GM23338 (cell line): ENCODE data around the gene BCKDHA. TPM values are rescaled to one million over a fixed set of nuclear protein-coding genes. Genes with fewer than 3 reads are reported as not detected.

Experiments used
- ATAC-seq: fragments of 200-7000 bp; cut with Tn5 transposase; 3 replicates; pipeline ENCODE4 v1.9.1; 2020
- DNase-seq: peaks from one replicate; pipeline ENCODE4 v3.0.0-alpha.2; 2015; ENCODE audit warnings: low spot score
- H2AFZ ChIP-seq: fragments of 200-600 bp; sonication (generic); 2 replicates; pipeline ENCODE4 v1.8.0; 2016; ENCODE audit warnings: antibody characterized with exemption, mild to moderate bottlenecking, moderate library complexity
- H3F3A ChIP-seq: fragments of 200-600 bp; sonication (generic); replicated peaks from 2 replicates; pipeline ENCODE4 v1.8.0; 2017; ENCODE audit warnings: antibody characterized with exemption, mixed run types, low read depth
- H3K27ac ChIP-seq: fragments of 200-600 bp; sonication (generic); 2 replicates; pipeline ENCODE4 v1.6.1; 2016; ENCODE audit warnings: low read depth
- H3K27me3 ChIP-seq: fragments of 200-600 bp; sonication (generic); 2 replicates; pipeline ENCODE4 v1.8.0; 2016; ENCODE audit warnings: mild to moderate bottlenecking, mixed run types, moderate library complexity; ENCODE audit not compliant: insufficient read depth
- H3K36me3 ChIP-seq: fragments of 200-600 bp; sonication (generic); 2 replicates; pipeline ENCODE4 v1.8.0; 2016; ENCODE audit warnings: mild to moderate bottlenecking; ENCODE audit not compliant: insufficient read depth
- H3K4me1 ChIP-seq: fragments of 200-600 bp; sonication (generic); 2 replicates; pipeline ENCODE4 v1.8.0; 2016; ENCODE audit warnings: mild to moderate bottlenecking, moderate library complexity; ENCODE audit not compliant: insufficient read depth
- H3K4me2 ChIP-seq: fragments of 200-600 bp; sonication (generic); 2 replicates; pipeline ENCODE4 v1.7.1; 2017; ENCODE audit warnings: mixed run types
- H3K4me3 ChIP-seq: fragments of 200-600 bp; sonication (generic); 2 replicates; pipeline ENCODE4 v1.6.1; 2016; ENCODE audit warnings: mixed run types
- H3K79me2 ChIP-seq: fragments of 200-600 bp; sonication (generic); replicated peaks from 2 replicates; pipeline ENCODE4 v1.8.0; 2017; ENCODE audit warnings: mild to moderate bottlenecking; ENCODE audit not compliant: insufficient read depth
- H3K9me2 ChIP-seq: fragments of 200-600 bp; sonication (generic); 2 replicates; pipeline ENCODE4 v1.8.0; 2017; ENCODE audit not compliant: insufficient read depth
- H4K20me1 ChIP-seq: fragments of 200-600 bp; sonication (generic); replicated peaks from 2 replicates; pipeline ENCODE4 v1.8.0; 2017; ENCODE audit warnings: mild to moderate bottlenecking; ENCODE audit not compliant: insufficient read depth
- H3K27ac Mint-ChIP-seq: 2 replicates; pipeline ENCODE4 v1.8.0; 2020; ENCODE audit warnings: inconsistent platforms, mild to moderate bottlenecking, moderate library complexity, mixed read lengths
- H3K27me3 Mint-ChIP-seq: 3 replicates; pipeline ENCODE4 v1.8.0; 2022; ENCODE audit warnings: low read depth, mild to moderate bottlenecking, moderate library complexity, mixed read lengths, inconsistent platforms; ENCODE audit not compliant: insufficient read depth, poor library complexity
- H3K36me3 Mint-ChIP-seq: 3 replicates; pipeline ENCODE4 v1.8.0; 2021; ENCODE audit warnings: low read depth, mild to moderate bottlenecking, inconsistent platforms, moderate library complexity, mixed read lengths
- H3K4me1 Mint-ChIP-seq: 3 replicates; pipeline ENCODE4 v1.8.0; 2020; ENCODE audit warnings: mild to moderate bottlenecking, inconsistent platforms, mixed read lengths
- H3K4me3 Mint-ChIP-seq: 3 replicates; pipeline ENCODE4 v1.8.0; 2021; ENCODE audit warnings: moderate library complexity, mild to moderate bottlenecking, inconsistent platforms, mixed read lengths
- H3K9me3 Mint-ChIP-seq: 3 replicates; pipeline ENCODE4 v1.8.0; 2020; ENCODE audit warnings: moderate library complexity, mild to moderate bottlenecking, inconsistent platforms, mixed read lengths
- CTCF ChIP-seq, 2 experiments: fragments of 200-600 bp in 1 of 2; sonication (generic) in 1 of 2; conservative IDR thresholded peaks; 2 replicates each; pipeline versions ENCODE4 v1.5.1 to v1.6.1; 2016 to 2017; ENCODE audit warnings: antibody characterized with exemption in 2 of 2, low read depth in 2 of 2, mild to moderate bottlenecking in 2 of 2, moderate library complexity in 1 of 2
- ETS1 ChIP-seq: IDR thresholded peaks from 2 replicates; pipeline ENCODE4 v1.6.1; 2016; ENCODE audit warnings: antibody characterized with exemption
- EZH2phosphoT487 ChIP-seq: fragments of 200-600 bp; sonication (generic); IDR thresholded peaks from one replicate; pipeline ENCODE4 v1.8.1; 2018; ENCODE audit warnings: antibody characterized with exemption; ENCODE audit not compliant: unreplicated experiment
- JUNB ChIP-seq: IDR thresholded peaks from one replicate; pipeline ENCODE4 v1.6.1; 2016; ENCODE audit warnings: antibody characterized with exemption; ENCODE audit not compliant: unreplicated experiment
- NANOG ChIP-seq: IDR thresholded peaks from 2 replicates; pipeline ENCODE4 v1.6.1; 2016; ENCODE audit warnings: antibody characterized with exemption, borderline replicate concordance
- REST ChIP-seq: IDR thresholded peaks from one replicate; pipeline ENCODE4 v1.6.1; 2018; ENCODE audit warnings: antibody characterized with exemption; ENCODE audit not compliant: unreplicated experiment
- STAT1 ChIP-seq: IDR thresholded peaks from one replicate; pipeline ENCODE4 v1.6.1; 2016; ENCODE audit warnings: antibody characterized with exemption; ENCODE audit not compliant: unreplicated experiment
- ZNF331 ChIP-seq: fragments of 250-450 bp; sonication (Bioruptor Pico); IDR thresholded peaks from 2 replicates; pipeline ENCODE4 v1.5.0; 2020; ENCODE audit warnings: low read depth, mild to moderate bottlenecking, moderate library complexity
- polyA plus RNA-seq: library from polyadenylated mRNA; unstranded; fragments of >200 nt; fragmentation: Nextera tagmentation; extraction: Ambion mirVana; gene quantifications from 2 replicates; pipeline ENCODE4 v1.2.1, GENCODE V29; 2016
- total RNA-seq: library from RNA; depleted of rRNA; stranded (reverse); fragments of >200 nt; shearing (Covaris generic); gene quantifications from 2 replicates; pipeline ENCODE4 v1.2.3, GENCODE V29; 2014

The BCKDHA gene
- total and polyA plus RNA-seq, 2 experiments from 2014 or later: 15.0 to 42.4 TPM

DNA sequence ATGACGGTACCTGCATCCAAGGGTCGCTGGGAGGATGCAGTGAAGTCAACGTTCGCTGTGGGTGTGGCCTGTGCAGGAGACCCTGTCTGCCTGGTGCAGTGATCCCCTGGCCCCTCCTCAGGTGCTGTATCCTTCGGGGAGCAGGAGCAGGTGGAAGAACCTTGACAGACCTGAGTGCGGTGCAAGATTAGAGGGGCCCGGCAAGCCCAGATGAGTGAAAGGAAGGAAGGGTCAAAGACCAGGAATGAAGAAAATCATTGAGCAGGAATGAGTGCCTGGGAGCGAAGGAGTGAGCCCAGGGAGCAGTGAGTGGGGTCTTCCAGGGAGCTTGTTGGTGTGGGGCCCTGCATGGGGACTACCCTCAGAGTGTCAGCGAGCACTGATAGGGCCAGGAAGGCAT lies 16.8 kb downstream of the BCKDHA start:
- Mint-ChIP-seq H3K4me3 (no peak overlapping the region), H3K27ac (no peak overlapping the region), H3K36me3 (peaks cover 24% of the 10 kb centered on the region), H3K27me3 (peaks cover 10% of the 10 kb centered on the region), H3K9me3 (no peaks in the 10 kb centered on the region), H3K4me1 (no peaks in the 10 kb centered on the region; the same call in 2 of the 3 replicates)
- Histone ChIP-seq H2AFZ (no peak overlapping the region), H3K4me3 (no peak overlapping the region), H3K36me3 (no peaks in the 10 kb centered on the region), H3K4me2 (no peak overlapping the region), H3K27me3 (no peaks in the 10 kb centered on the region), H3K79me2 (no peaks in the 10 kb centered on the region), H4K20me1 (no peaks in the 10 kb centered on the region), H3K4me1 (no peaks in the 10 kb centered on the region), H3F3A (no peaks in the 10 kb centered on the region), H3K9me2 (no peaks in the 10 kb centered on the region), H3K27ac (no peak overlapping the region)
- no peak for TF ChIP-seq JUNB
- no peak for TF ChIP-seq CTCF (conservative IDR thresholded peaks at IDR 0.05; ENCODE audit: low read depth in 2 of 2)
- no peak for TF ChIP-seq REST
- no peak for TF ChIP-seq ETS1
- no peak for TF ChIP-seq EZH2phosphoT487
- TF ChIP-seq NANOG: no peak
- no peak for TF ChIP-seq ZNF331 (CRISPR knock-in tag)
- TF ChIP-seq STAT1: no peak
- no peak for DNase-seq
- ATAC-seq: no peak

DNA sequence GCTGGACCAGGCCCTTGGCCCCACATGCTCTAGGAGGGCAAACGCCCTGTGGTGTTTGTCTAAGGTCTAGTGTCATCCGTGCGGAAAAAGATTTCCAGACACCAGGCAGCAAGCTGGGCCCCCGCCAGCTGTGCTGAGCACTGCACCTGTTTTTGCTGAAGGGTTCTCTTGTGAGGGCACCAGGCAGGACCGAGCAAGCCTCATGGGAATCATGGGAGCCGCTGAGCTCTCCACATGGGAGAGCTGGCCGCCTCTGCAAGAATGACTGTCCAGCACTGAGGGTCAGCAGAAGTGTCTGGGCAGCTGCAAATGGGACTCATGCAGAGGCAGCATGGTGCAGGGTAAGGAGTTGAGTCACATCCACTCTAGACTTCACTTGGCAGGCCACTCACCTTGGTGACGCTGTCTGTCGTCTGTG lies 17.5 kb downstream of the BCKDHA start:
- no peaks in the 10 kb centered on the region for H3K4me1 ChIP-seq
- no peak overlapping the region for H3K27ac Mint-ChIP-seq
- TF ChIP-seq STAT1: no peak
- TF ChIP-seq REST: no peak
- no peak for TF ChIP-seq CTCF (conservative IDR thresholded peaks at IDR 0.05; ENCODE audit: low read depth in 2 of 2)
- no peak for TF ChIP-seq JUNB

More for the DNA sequence above, 17.5 kb downstream of the BCKDHA start:
- no peak overlapping the region for H3K4me3 ChIP-seq
- Mint-ChIP-seq H3K36me3 (peaks cover 28% of the 10 kb centered on the region), H3K4me1 (no peaks in the 10 kb centered on the region; the same call in 2 of the 3 replicates), H3K4me3 (no peak overlapping the region), H3K27me3 (peaks cover 10% of the 10 kb centered on the region), H3K9me3 (no peaks in the 10 kb centered on the region)
- no peaks in the 10 kb centered on the region for H3K9me2 ChIP-seq
- no peaks in the 10 kb centered on the region for H3K79me2 ChIP-seq
- H3K27me3 ChIP-seq: no peaks in the 10 kb centered on the region
- H3F3A ChIP-seq: no peaks in the 10 kb centered on the region
- H3K27ac ChIP-seq: no peak overlapping the region
- DNase-seq (no peak), ATAC-seq (no peak)
- no peak overlapping the region for H3K4me2 ChIP-seq
- H2AFZ ChIP-seq: no peak overlapping the region
- H4K20me1 ChIP-seq: no peaks in the 10 kb centered on the region
- no peaks in the 10 kb centered on the region for H3K36me3 ChIP-seq
